Bone marrow (tissue), 2 donors: ENCODE data around the gene DCST1.

ENCODE experiments used
- DNase-seq, 2 donors: peaks; one replicate each; lab custom pipeline; 2025; lab: John Stamatoyannopoulos, UW

Gene DCST1

DNA sequence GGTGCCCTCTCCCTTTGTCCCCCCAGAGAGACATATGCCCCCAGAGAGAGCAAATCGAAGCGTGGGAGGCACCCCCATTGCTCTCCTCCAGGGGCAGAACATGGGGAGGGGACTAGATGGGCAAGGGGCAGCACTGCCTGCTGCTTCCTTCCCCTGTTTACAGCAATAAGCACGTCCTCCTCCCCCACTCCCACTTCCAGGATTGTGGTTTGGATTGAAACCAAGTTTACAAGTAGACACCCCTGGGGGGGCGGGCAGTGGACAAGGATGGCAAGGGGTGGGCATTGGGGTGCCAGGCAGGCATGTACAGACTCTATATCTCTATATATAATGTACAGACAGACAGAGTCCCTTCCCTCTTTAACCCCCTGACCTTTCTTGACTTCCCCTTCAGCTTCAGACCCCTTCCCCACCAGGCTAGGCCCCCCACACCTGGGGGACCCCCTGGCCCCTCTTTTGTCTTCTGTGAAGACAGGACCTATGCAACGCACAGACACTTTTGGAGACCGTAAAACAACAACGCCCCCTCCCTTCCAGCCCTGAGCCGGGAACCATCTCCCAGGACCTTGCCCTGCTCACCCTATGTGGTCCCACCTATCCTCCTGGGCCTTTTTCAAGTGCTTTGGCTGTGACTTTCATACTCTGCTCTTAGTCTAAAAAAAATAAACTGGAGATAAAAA lies 53.4 kb downstream of the DCST1 start:
- DNase-seq: no peak

- DNase-seq: peak; percentile 28 to 51
Observed at GRCh38 chr1:155091071-155092051, 57.7 kb downstream of the DCST1 start.

DNA sequence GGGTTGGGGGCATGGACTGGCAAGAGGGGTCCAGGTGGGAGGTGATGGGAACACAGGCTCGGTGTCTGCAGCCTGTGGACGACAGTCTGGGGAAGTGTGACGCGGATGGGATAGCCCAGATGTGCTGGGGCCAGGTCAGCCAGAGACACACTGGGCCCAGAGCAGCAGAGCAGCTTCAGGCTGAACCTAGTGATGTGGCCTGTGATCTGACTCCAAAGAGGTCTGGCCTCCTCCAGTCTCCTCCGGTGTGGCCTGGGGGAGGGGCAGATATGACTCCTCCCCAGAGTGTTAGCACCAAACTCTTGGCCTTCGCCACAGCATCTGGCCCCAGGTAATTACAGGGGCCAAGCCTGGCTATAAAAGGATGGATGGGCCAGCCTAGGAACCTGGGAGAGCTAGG lies 58.5 kb downstream of the DCST1 start:
- DNase-seq: no peak

GRCh38 chr1:155092641-155093040 lies 59.0 kb downstream of the DCST1 start:
- no peak for DNase-seq

DNA sequence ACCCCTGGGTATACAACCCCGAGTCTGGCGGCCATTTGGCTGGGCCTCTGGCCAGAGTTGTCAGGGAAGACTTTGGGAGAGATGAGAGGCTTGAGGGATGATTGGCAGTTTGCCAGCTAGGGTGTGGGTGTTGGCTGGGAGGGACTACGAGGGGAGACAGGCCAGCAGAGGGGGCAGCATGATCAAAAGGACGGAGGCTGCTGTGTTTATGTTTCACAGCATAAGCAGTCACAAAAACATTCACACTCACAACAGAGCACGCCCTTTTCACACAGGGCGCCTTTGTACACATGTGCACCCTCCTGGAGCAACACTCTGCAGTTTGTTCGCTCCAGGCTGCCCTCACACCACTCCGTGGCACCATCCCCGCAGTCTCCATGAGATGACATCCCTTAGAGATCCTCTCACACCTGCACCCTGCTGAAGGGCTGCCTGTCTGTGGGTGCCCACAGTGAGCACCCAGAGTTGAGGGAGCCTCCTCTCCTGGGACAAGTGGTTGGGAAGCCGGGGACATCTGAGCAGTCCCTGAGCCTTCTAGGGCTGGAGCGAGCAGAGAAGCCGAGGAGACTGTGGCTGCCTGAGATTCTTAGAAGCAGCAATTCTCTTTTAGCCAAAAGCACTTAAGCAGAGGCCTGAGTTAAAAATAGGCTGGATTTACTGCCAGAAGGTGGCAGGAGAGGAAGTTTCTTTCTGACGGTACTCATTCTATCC lies 60.4 kb downstream of the DCST1 start:
- peak in 1 of 2 donors; percentile 45 for DNase-seq

DNA sequence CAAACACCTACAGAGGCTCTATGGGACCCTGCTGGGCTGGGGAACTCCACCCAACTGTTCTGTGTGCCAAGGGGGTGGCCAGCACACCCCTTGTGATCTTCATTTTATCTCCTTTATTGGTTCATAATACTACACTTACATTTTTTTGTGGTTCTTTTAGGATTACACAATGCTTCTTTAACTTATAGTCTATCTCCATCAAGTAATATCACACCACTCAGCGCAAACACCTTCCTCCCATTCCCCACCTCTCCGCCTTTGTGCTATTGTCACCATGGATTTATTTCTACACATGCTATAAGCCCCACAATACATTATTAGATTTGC lies 61.0 kb downstream of the DCST1 start:
- DNase-seq: no peak

DNA sequence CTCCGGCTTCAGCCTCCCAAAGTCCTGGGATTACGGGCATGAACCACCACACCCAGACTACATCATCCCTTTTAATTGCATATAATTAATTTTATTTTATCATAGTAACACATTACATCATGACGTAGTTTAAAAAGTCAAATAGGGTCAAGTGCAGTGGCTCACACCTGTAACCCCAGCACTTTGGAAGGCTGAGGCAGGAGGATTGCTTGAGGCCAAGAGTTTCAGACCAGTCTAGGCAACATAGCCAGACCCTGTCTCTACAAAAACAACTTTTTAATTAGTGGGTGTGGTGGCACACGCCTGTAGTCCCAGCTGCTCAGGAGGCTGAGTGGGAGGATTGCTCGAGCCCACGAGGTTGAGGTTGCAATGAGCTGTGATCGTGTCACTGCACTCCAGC lies 65.7 kb downstream of the DCST1 start:
- DNase-seq: no peak
